WTC11 (cell line): ENCODE results near the gene EPB41L4B.

Source experiments
- TF ChIP-seq, protein P1 (sequence below): fragments of 200-600 bp; IDR thresholded peaks from 2 replicates; pipeline ENCODE4 v1.8.0; 2022; ENCODE audit warnings: antibody characterized with exemption
- TF ChIP-seq, protein P2 (sequence below): sonication (generic); formaldehyde crosslinking; conservative IDR thresholded peaks from 2 replicates; pipeline ENCODE4 v1.8.1; 2022; ENCODE audit warnings: mild to moderate bottlenecking, missing genetic modification reagents

DNA sequence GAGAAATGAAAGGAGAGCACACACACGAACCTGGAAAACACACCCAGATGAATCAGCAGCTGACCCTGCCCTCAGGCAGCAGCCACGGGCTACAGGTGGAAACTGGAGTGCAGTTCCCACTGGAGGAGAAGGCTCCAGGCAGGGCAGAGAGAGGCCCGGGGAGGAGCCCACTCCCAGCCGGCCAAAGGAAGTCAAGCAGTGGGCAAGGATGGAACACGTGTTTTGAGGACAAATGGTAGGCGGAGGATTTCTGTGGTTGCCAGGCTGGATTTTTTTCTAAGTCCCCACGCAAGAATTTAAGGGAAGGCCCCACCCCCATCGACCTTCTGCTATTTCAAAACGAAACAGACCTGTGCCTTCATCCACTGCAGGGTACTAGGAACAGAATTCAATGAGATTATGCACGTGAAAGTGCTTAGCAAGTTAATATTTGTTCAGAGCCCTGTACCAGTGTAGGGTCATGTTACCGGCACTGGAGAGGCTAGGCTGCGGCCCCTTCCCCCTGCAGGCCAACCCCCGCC, 6.8 kb downstream of the EPB41L4B start:
- TF ChIP-seq, protein P1, sequence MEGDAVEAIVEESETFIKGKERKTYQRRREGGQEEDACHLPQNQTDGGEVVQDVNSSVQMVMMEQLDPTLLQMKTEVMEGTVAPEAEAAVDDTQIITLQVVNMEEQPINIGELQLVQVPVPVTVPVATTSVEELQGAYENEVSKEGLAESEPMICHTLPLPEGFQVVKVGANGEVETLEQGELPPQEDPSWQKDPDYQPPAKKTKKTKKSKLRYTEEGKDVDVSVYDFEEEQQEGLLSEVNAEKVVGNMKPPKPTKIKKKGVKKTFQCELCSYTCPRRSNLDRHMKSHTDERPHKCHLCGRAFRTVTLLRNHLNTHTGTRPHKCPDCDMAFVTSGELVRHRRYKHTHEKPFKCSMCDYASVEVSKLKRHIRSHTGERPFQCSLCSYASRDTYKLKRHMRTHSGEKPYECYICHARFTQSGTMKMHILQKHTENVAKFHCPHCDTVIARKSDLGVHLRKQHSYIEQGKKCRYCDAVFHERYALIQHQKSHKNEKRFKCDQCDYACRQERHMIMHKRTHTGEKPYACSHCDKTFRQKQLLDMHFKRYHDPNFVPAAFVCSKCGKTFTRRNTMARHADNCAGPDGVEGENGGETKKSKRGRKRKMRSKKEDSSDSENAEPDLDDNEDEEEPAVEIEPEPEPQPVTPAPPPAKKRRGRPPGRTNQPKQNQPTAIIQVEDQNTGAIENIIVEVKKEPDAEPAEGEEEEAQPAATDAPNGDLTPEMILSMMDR: no peak
- TF ChIP-seq, protein P2, sequence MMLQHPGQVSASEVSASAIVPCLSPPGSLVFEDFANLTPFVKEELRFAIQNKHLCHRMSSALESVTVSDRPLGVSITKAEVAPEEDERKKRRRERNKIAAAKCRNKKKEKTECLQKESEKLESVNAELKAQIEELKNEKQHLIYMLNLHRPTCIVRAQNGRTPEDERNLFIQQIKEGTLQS: no peak
